Effector CD8-positive, alpha-beta T cell (primary cell): ENCODE measurements around the gene ARHGAP1.
"Not testable (repeated sequence)": the region's sequence is repeated elsewhere in the genome, so short reads cannot be mapped to it uniquely, and the experiment has no call there.

Experiments used
- DNase-seq: peaks from one replicate; lab custom pipeline; 2025; lab: John Stamatoyannopoulos, UW

Gene ARHGAP1

GRCh38 chr11:46723359-46723680 is 22.9 kb upstream of the ARHGAP1 start:
- DNase-seq, result no peak

GRCh38 chr11:46722566-46723358 is 22.3 kb upstream of the ARHGAP1 start:
- DNase-seq, result no peak

- no peak for DNase-seq
These were observed 20.9 kb upstream of the ARHGAP1 start for GRCh38 chr11:46721286-46721685.

GRCh38 chr11:46719543-46720218 is 19.3 kb upstream of the ARHGAP1 start:
- no peak for DNase-seq

- no peak for DNase-seq
These were observed 18.7 kb upstream of the ARHGAP1 start, which contains the start of gene F2 for GRCh38 chr11:46719048-46719542. F2 (plus strand) TSS chr11:46719213; CDS start chr11:46719236, 23 bp downstream.

GRCh38 chr11:46718155-46719019 is 18.0 kb upstream of the ARHGAP1 start:
- no peak for DNase-seq

GRCh38 chr11:46717825-46718154 is 17.4 kb upstream of the ARHGAP1 start:
- not testable (repeated sequence) for DNase-seq

- no peak for DNase-seq
These were observed 12.6 kb upstream of the ARHGAP1 start for GRCh38 chr11:46712874-46713576.

- no peak for DNase-seq
These were observed 10.9 kb upstream of the ARHGAP1 start for GRCh38 chr11:46711303-46711702.

- no peak for DNase-seq
These were observed 10.4 kb upstream of the ARHGAP1 start for GRCh38 chr11:46710821-46711269.

GRCh38 chr11:46709351-46709750 is 8.9 kb upstream of the ARHGAP1 start:
- not testable (repeated sequence) for DNase-seq

- DNase-seq, result no peak
These were observed 6.5 kb upstream of the ARHGAP1 start for GRCh38 chr11:46706886-46707285.

- no peak for DNase-seq
These were observed 4.8 kb upstream of the ARHGAP1 start for GRCh38 chr11:46705070-46705688.

GRCh38 chr11:46701078-46701654 is 747 bp upstream of the ARHGAP1 start:
- no peak for DNase-seq

- no peak for DNase-seq
These were observed 1.8 kb downstream of the ARHGAP1 start for GRCh38 chr11:46698597-46698996.

- no peak for DNase-seq
These were observed 2.7 kb downstream of the ARHGAP1 start for GRCh38 chr11:46697723-46698122.

GRCh38 chr11:46697303-46697702 is 3.1 kb downstream of the ARHGAP1 start:
- DNase-seq, result no peak

GRCh38 chr11:46696212-46696558 is 4.2 kb downstream of the ARHGAP1 start:
- DNase-seq, result no peak

GRCh38 chr11:46695345-46696211 is 4.8 kb downstream of the ARHGAP1 start:
- DNase-seq, result no peak

- DNase-seq, result no peak
These were observed 5.8 kb downstream of the ARHGAP1 start for GRCh38 chr11:46694607-46695006.
